GM12878 (cell line): ENCODE data around the gene DCLRE1B. TPM values are rescaled to one million over a fixed set of nuclear protein-coding genes. Genes with fewer than 3 reads are reported as not detected.

Experiments
- ATF7 ChIP-seq: fragments of 450-650 bp; IDR thresholded peaks from 2 replicates; pipeline ENCODE4 v1.6.1; 2016; ENCODE audit warnings: low read depth, mild to moderate bottlenecking
- BCL11A ChIP-seq: IDR thresholded peaks from 2 replicates; pipeline ENCODE4 v1.6.1; 2011; ENCODE audit warnings: low read depth, low read length
- CBX5 ChIP-seq: sonication (generic); IDR thresholded peaks from 2 replicates; pipeline ENCODE4 v1.6.1; 2016; ENCODE audit warnings: low read depth, moderate library complexity, mild to moderate bottlenecking, inconsistent platforms
- CUX1 ChIP-seq: IDR thresholded peaks from 2 replicates; pipeline ENCODE4 v1.6.1; 2012; ENCODE audit warnings: improper control_type of control experiment, low read depth, low read length; ENCODE audit not compliant: insufficient replicate concordance
- ELK1 ChIP-seq: IDR thresholded peaks from 2 replicates; pipeline ENCODE4 v1.6.1; 2012; ENCODE audit warnings: low read depth, low read length, improper control_type of control experiment
- HDAC2 ChIP-seq: fragments of 200-600 bp; sonication (generic); IDR thresholded peaks from 2 replicates; pipeline ENCODE4 v1.6.1; 2017
- MXI1 ChIP-seq: fragments of 150-350 bp; IDR thresholded peaks from 2 replicates; pipeline ENCODE4 v1.6.1; 2011; ENCODE audit warnings: low read depth, mild to moderate bottlenecking, inconsistent platforms, low read length, improper control_type of control experiment
- NBN ChIP-seq: fragments of 450-650 bp; IDR thresholded peaks from 2 replicates; pipeline ENCODE4 v1.6.1; 2016
- NFXL1 ChIP-seq: fragments of 450-650 bp; IDR thresholded peaks from 2 replicates; pipeline ENCODE4 v1.6.1; 2017; ENCODE audit warnings: antibody characterized with exemption, mild to moderate bottlenecking, borderline replicate concordance
- PRDM15 ChIP-seq: fragments of 450-650 bp; formaldehyde crosslinking; IDR thresholded peaks from 2 replicates; pipeline ENCODE4 v1.4.0; 2020; ENCODE audit warnings: mild to moderate bottlenecking, moderate library complexity
- SMAD5 ChIP-seq: IDR thresholded peaks from 2 replicates; pipeline ENCODE4 v1.6.1; 2016; ENCODE audit warnings: antibody characterized with exemption, low read depth
- SREBF2 ChIP-seq: IDR thresholded peaks from 2 replicates; pipeline ENCODE4 v1.6.1; 2012; ENCODE audit warnings: mild to moderate bottlenecking, low read length
- TCF12 ChIP-seq: IDR thresholded peaks from 2 replicates; pipeline ENCODE4 v1.6.1; 2011; ENCODE audit warnings: low read depth, mild to moderate bottlenecking, low read length
- ZBTB11 ChIP-seq: fragments of 450-650 bp; formaldehyde crosslinking; IDR thresholded peaks from 2 replicates; pipeline ENCODE4 v1.5.0; 2022; ENCODE audit warnings: mild to moderate bottlenecking, missing genetic modification characterization
- ZNF207 ChIP-seq: fragments of 450-650 bp; IDR thresholded peaks from 2 replicates; pipeline ENCODE4 v1.6.1; 2014; ENCODE audit warnings: antibody characterized with exemption, mild to moderate bottlenecking, borderline replicate concordance
- polyA plus RNA-seq, 11 experiments: library from polyadenylated mRNA; depleted of rRNA in 4 of 11; unstranded in 6 of 11; stranded (reverse) in 5 of 11; fragments of >200 nt; fragmentation: Nextera tagmentation in 4 of 11; fragmentation: Illumina TruSeq in 1 of 11; extraction: Ambion mirVana in 4 of 11; extraction: Trizol in 1 of 11; gene quantifications; 1 replicate in 1 of 11; 2 replicates in 10 of 11; pipeline versions ENCODE4 v1.2.1 to v1.2.3, GENCODE V29; 2011 to 2016; ENCODE audit warnings: inconsistent platforms in 2 of 11, missing spikeins in 2 of 11, low read depth in 1 of 11
- total RNA-seq, 4 experiments: library from RNA; depleted of rRNA in 3 of 4; stranded (reverse); fragments of >200 nt in 3 of 4; fragmentation: Illumina TruSeq in 1 of 4; extraction: Trizol in 1 of 4; gene quantifications; 2 replicates each; pipeline versions ENCODE4 v1.2.1 to v1.2.3, GENCODE V29; 2013 to 2021

Gene DCLRE1B
- total and polyA plus RNA-seq, 10 of the 15 experiments (the other 5 are each of a cell fraction or from before 2014, with no cell fraction given): 5.4 to 18.3 (median 13.4) TPM

GRCh38 chr1:113871597-113872113 lies 33.5 kb upstream of the DCLRE1B start, which contains the start of gene PTPN22 (continued):
- TF ChIP-seq ELK1 (no peak), TCF12 (peak; percentile 53; the same call in 1 of the 2 replicates), NBN (peak; percentile 98), BCL11A (peak; percentile 93), CUX1 (no peak), SREBF2 (no peak), ATF7 (peak; percentile 99), SMAD5 (peak; percentile 69; the same call in 1 of the 2 replicates), MXI1 (peak; percentile 90; the same call in 1 of the 2 replicates), ZBTB11 (CRISPR knock-in tag) (no peak), PRDM15 (CRISPR knock-in tag) (no peak), CBX5 (0 out of 2 replicates have a peak, but pooled peaks have one; percentile 64), ZNF207 (peak; percentile 79; the same call in 1 of the 2 replicates), NFXL1 (no peak), HDAC2 (no peak)
